SU-DHL-6 (cell line): ENCODE measurements around the gene IL21R.

Experiments used
- EZH2phosphoT487 ChIP-seq: fragments of 200-600 bp; sonication (generic), shearing (Covaris generic); conservative IDR thresholded peaks from 2 replicates; pipeline ENCODE4 v1.6.1; 2018; ENCODE audit warnings: mild to moderate bottlenecking, antibody characterized with exemption, low read length, moderate library complexity, mixed read lengths
- TF ChIP-seq, protein P1 (sequence below): fragments of 200-600 bp; sonication (generic); IDR thresholded peaks from one replicate; pipeline ENCODE4 v1.5.1; 2017; ENCODE audit warnings: antibody characterized with exemption, mild to moderate bottlenecking, low read length, moderate library complexity; ENCODE audit not compliant: insufficient read depth, poor library complexity, severe bottlenecking

GRCh38 chr16:27400751-27401620 is 988 bp upstream of the IL21R start:
- TF ChIP-seq, protein P1, sequence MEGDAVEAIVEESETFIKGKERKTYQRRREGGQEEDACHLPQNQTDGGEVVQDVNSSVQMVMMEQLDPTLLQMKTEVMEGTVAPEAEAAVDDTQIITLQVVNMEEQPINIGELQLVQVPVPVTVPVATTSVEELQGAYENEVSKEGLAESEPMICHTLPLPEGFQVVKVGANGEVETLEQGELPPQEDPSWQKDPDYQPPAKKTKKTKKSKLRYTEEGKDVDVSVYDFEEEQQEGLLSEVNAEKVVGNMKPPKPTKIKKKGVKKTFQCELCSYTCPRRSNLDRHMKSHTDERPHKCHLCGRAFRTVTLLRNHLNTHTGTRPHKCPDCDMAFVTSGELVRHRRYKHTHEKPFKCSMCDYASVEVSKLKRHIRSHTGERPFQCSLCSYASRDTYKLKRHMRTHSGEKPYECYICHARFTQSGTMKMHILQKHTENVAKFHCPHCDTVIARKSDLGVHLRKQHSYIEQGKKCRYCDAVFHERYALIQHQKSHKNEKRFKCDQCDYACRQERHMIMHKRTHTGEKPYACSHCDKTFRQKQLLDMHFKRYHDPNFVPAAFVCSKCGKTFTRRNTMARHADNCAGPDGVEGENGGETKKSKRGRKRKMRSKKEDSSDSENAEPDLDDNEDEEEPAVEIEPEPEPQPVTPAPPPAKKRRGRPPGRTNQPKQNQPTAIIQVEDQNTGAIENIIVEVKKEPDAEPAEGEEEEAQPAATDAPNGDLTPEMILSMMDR = no peak
- TF ChIP-seq EZH2phosphoT487 = no peak
